Mesodermal cell (in vitro differentiated cells): Measurements from ENCODE around the gene USP49.

ENCODE experiments used
- H3K27ac ChIP-seq: 2 replicates; pipeline ENCODE4 v1.7.0; 2013; ENCODE audit warnings: mild to moderate bottlenecking, low read depth, low read length, moderate library complexity; ENCODE audit not compliant: severe bottlenecking
- H3K36me3 ChIP-seq: 2 replicates; pipeline ENCODE4 v1.7.1; 2013; ENCODE audit warnings: mild to moderate bottlenecking, low read length, moderate library complexity; ENCODE audit not compliant: control insufficient read depth, insufficient read depth
- H3K4me1 ChIP-seq: one replicate; pipeline ENCODE4 v1.7.1; 2013; ENCODE audit warnings: mild to moderate bottlenecking, low read length; ENCODE audit not compliant: insufficient read depth, control insufficient read depth, poor library complexity, severe bottlenecking
- H3K4me3 ChIP-seq: 2 replicates; pipeline ENCODE4 v1.7.0; 2013; ENCODE audit warnings: low read length, control low read depth, mild to moderate bottlenecking; ENCODE audit not compliant: insufficient read depth, poor library complexity, severe bottlenecking; ENCODE audit errors: extremely low read depth
- H3K9me3 ChIP-seq: 2 replicates; pipeline ENCODE4 v1.7.1; 2013; ENCODE audit warnings: mild to moderate bottlenecking, low read length, moderate library complexity; ENCODE audit not compliant: control insufficient read depth
- WGBS, 2 experiments: methylation state at CpG; one replicate each; pipeline ENCODE4 v1.1.5; 2013; ENCODE audit warnings: missing lambda C conversion rate in 2 of 2; ENCODE audit not compliant: insufficient coverage in 2 of 2; 5-methylcytosine and 5-hydroxymethylcytosine counted together

The USP49 gene

GRCh38 chr6:41826343-41827022 is 68.7 kb downstream of the USP49 start:
- 100% methylated on average over 1 of the region's 2 CpGs; no CpG with 5 or more reads in 1 of the 2 experiments for WGBS, 2 experiments
- H3K4me3 ChIP-seq = no peak overlapping the region
- no peaks in the 10 kb centered on the region for H3K36me3 ChIP-seq
- H3K27ac ChIP-seq = no peak overlapping the region
- no peaks in the 10 kb centered on the region for H3K9me3 ChIP-seq
- H3K4me1 ChIP-seq = peaks cover 18% of the 10 kb centered on the region

- 92 to 97% methylated on average over 7 to 8 of the region's 13 CpGs for WGBS, 2 experiments
- no peak overlapping the region for H3K27ac ChIP-seq
- H3K4me3 ChIP-seq = no peak overlapping the region
Measured at GRCh38 chr6:41824571-41825569, 70.3 kb downstream of the USP49 start.

GRCh38 chr6:41823178-41823577 is 72.0 kb downstream of the USP49 start:
- Histone ChIP-seq H3K4me1 (peaks cover 18% of the 10 kb centered on the region), H3K36me3 (no peaks in the 10 kb centered on the region), H3K9me3 (no peaks in the 10 kb centered on the region), H3K27ac (no peak overlapping the region), H3K4me3 (no peak overlapping the region)
- 100% methylated on average over 1 of the region's 1 CpG for WGBS, 2 experiments

More at GRCh38 chr6:41824571-41825569, 70.3 kb downstream of the USP49 start:
- no peaks in the 10 kb centered on the region for H3K36me3 ChIP-seq
- H3K4me1 ChIP-seq = peaks cover 18% of the 10 kb centered on the region
- no peaks in the 10 kb centered on the region for H3K9me3 ChIP-seq

GRCh38 chr6:41822021-41822420 is 73.2 kb downstream of the USP49 start:
- no peak overlapping the region for H3K27ac ChIP-seq
- WGBS, 2 experiments = 100% methylated on average over 1 of the region's 1 CpG
- H3K4me1 ChIP-seq = peaks cover 18% of the 10 kb centered on the region
- H3K4me3 ChIP-seq = no peak overlapping the region
- no peaks in the 10 kb centered on the region for H3K9me3 ChIP-seq
- no peaks in the 10 kb centered on the region for H3K36me3 ChIP-seq

GRCh38 chr6:41821266-41821665 is 73.9 kb downstream of the USP49 start:
- Histone ChIP-seq H3K4me3 (no peak overlapping the region), H3K9me3 (no peaks in the 10 kb centered on the region), H3K27ac (no peak overlapping the region), H3K36me3 (no peaks in the 10 kb centered on the region), H3K4me1 (peaks cover 18% of the 10 kb centered on the region)
- WGBS, 2 experiments = 80 to 93% methylated on average over 1 to 3 of the region's 4 CpGs

DNA sequence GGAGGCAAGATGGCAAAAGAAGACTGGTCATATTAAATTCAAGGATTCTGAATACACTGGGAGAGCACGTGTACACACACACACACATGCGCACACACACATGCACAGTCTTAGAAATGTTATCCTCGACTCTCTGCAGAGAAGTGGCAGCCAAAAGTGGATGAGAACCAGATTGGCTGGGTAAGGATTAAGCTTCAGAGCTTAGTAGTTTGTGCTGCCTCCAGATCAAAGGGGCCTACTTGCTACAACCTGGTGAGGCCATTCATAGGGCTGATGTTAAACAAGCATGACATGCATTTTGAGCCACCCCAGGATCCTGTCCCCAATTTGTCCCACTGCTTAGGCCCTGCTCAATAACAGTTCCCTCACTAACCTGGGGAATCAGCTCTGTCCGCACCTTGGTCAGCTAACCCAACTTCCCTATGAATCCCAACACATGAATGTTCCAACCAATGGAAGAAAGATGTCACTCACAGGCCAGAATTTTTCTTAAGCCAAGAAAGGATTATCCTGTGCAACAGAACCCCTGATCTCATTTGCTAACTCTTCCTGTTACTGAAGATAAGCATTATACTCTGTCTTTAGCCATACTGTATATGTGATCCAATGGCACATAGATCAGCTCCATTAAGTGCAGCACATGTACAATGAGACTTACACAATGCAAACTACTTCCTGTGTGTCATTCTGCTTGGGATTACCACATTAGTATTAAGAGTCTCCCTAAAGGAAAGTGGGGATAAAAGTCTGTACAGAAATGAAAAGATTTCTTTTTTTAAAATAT is 76.7 kb downstream of the USP49 start:
- H3K4me1 ChIP-seq = peaks cover 6% of the 10 kb centered on the region

DNA sequence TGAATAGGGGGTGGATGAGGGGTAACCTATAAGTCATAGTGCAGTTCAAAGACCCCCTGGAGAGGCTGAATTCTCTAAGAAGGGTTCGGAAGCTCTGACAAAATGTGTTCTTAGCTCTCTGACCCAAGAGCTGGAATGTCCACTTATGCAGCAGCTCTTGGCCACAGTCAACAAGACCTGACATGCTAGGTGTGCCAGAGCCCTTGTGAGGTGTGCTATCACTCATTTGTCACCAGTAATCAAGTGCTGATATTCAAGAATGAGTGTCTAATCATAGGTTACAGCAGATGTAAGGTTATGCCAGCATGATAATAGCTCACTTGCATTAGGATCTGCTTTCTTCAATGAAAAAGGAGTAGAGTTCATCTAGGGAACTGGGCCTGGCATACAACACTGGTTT is 79.6 kb downstream of the USP49 start:
- Histone ChIP-seq H3K4me3 (no peak overlapping the region), H3K36me3 (no peaks in the 10 kb centered on the region), H3K9me3 (no peaks in the 10 kb centered on the region), H3K27ac (no peak overlapping the region), H3K4me1 (no peaks in the 10 kb centered on the region)
- 82 to 100% methylated on average over 1 of the region's 1 CpG for WGBS, 2 experiments

More for the DNA sequence above, 76.7 kb downstream of the USP49 start:
- WGBS, 2 experiments = 93 to 100% methylated on average over 1 to 3 of the region's 4 CpGs
- H3K9me3 ChIP-seq = no peaks in the 10 kb centered on the region
- no peaks in the 10 kb centered on the region for H3K36me3 ChIP-seq
- no peak overlapping the region for H3K27ac ChIP-seq
- no peak overlapping the region for H3K4me3 ChIP-seq

- Histone ChIP-seq H3K36me3 (no peaks in the 10 kb centered on the region), H3K27ac (no peak overlapping the region), H3K4me1 (no peaks in the 10 kb centered on the region), H3K4me3 (no peak overlapping the region), H3K9me3 (no peaks in the 10 kb centered on the region)
- 96% methylated on average over 3 to 4 of the region's 4 CpGs for whole genome bisulfite sequencing, 2 experiments
Measured at GRCh38 chr6:41814629-41815028, 80.5 kb downstream of the USP49 start.

- Histone ChIP-seq H3K27ac (no peak overlapping the region), H3K36me3 (no peaks in the 10 kb centered on the region), H3K4me1 (no peaks in the 10 kb centered on the region), H3K4me3 (no peak overlapping the region), H3K9me3 (no peaks in the 10 kb centered on the region)
- WGBS, 2 experiments = 83% methylated on average over 1 of the region's 2 CpGs; no CpG with 5 or more reads in 1 of the 2 experiments
Measured at GRCh38 chr6:41813956-41814355, 81.2 kb downstream of the USP49 start.

- no peaks in the 10 kb centered on the region for H3K9me3 ChIP-seq
- WGBS, 2 experiments = 81 to 83% methylated on average over 2 of the region's 2 CpGs
- H3K27ac ChIP-seq = no peak overlapping the region
- no peaks in the 10 kb centered on the region for H3K4me1 ChIP-seq
- no peak overlapping the region for H3K4me3 ChIP-seq
- no peaks in the 10 kb centered on the region for H3K36me3 ChIP-seq
Measured at GRCh38 chr6:41813469-41813868, 81.7 kb downstream of the USP49 start.
